ENCODE data around the gene TACSTD2. TPM values are rescaled to one million over a fixed set of nuclear protein-coding genes. Genes with fewer than 3 reads are reported as not detected.

TACSTD2 gene
- total RNA-seq, 1 donor from 2014 or later: 0.10 TPM

- Mint-ChIP-seq H3K27me3 (ENCODE audit: unreplicated experiment) (peaks cover 4% of the 10 kb centered on the region), H3K4me3 (ENCODE audit: unreplicated experiment) (no peak overlapping the region), H3K36me3 (ENCODE audit: low read depth, unreplicated experiment) (no peaks in the 10 kb centered on the region), H3K4me1 (ENCODE audit: unreplicated experiment) (no peaks in the 10 kb centered on the region), H3K27ac (ENCODE audit: unreplicated experiment) (no peak overlapping the region), H3K9me3 (ENCODE audit: unreplicated experiment) (no peaks in the 10 kb centered on the region)
- DNase-seq (ENCODE audit: low spot score): no peak
- no peak for TF ChIP-seq CTCF (IDR thresholded peaks at IDR 0.05; ENCODE audit: unreplicated experiment)
Observed at GRCh38 chr1:58596631-58597052, 19.6 kb upstream of the TACSTD2 start.

- H3K9me3 Mint-ChIP-seq (ENCODE audit: unreplicated experiment): no peaks in the 10 kb centered on the region
- no peak for DNase-seq (ENCODE audit: low spot score)
- H3K36me3 Mint-ChIP-seq (ENCODE audit: low read depth, unreplicated experiment): no peaks in the 10 kb centered on the region
- H3K27ac Mint-ChIP-seq (ENCODE audit: unreplicated experiment): no peak overlapping the region
- peaks cover 4% of the 10 kb centered on the region for H3K27me3 Mint-ChIP-seq (ENCODE audit: unreplicated experiment)
- no peaks in the 10 kb centered on the region for H3K4me1 Mint-ChIP-seq (ENCODE audit: unreplicated experiment)
- H3K4me3 Mint-ChIP-seq (ENCODE audit: unreplicated experiment): no peak overlapping the region
- TF ChIP-seq CTCF (IDR thresholded peaks at IDR 0.05; ENCODE audit: unreplicated experiment): no peak
Observed at GRCh38 chr1:58594546-58594945, 17.5 kb upstream of the TACSTD2 start.

GRCh38 chr1:58592522-58593134 lies 15.6 kb upstream of the TACSTD2 start:
- no peak for DNase-seq (ENCODE audit: low spot score)
- no peak overlapping the region for H3K4me3 Mint-ChIP-seq (ENCODE audit: unreplicated experiment)
- no peaks in the 10 kb centered on the region for H3K4me1 Mint-ChIP-seq (ENCODE audit: unreplicated experiment)
- H3K36me3 Mint-ChIP-seq (ENCODE audit: low read depth, unreplicated experiment): no peaks in the 10 kb centered on the region
- no peak overlapping the region for H3K27ac Mint-ChIP-seq (ENCODE audit: unreplicated experiment)
- peaks cover under 1% of the 10 kb centered on the region for H3K27me3 Mint-ChIP-seq (ENCODE audit: unreplicated experiment)
- H3K9me3 Mint-ChIP-seq (ENCODE audit: unreplicated experiment): no peaks in the 10 kb centered on the region
- TF ChIP-seq CTCF (IDR thresholded peaks at IDR 0.05; ENCODE audit: unreplicated experiment): no peak

- DNase-seq (ENCODE audit: low spot score): no peak
- no peak overlapping the region for H3K4me3 Mint-ChIP-seq (ENCODE audit: unreplicated experiment)
- TF ChIP-seq CTCF (IDR thresholded peaks at IDR 0.05; ENCODE audit: unreplicated experiment): no peak
- H3K4me1 Mint-ChIP-seq (ENCODE audit: unreplicated experiment): no peaks in the 10 kb centered on the region
- H3K27ac Mint-ChIP-seq (ENCODE audit: unreplicated experiment): no peak overlapping the region
- no peaks in the 10 kb centered on the region for H3K36me3 Mint-ChIP-seq (ENCODE audit: low read depth, unreplicated experiment)
- no peaks in the 10 kb centered on the region for H3K27me3 Mint-ChIP-seq (ENCODE audit: unreplicated experiment)
- no peaks in the 10 kb centered on the region for H3K9me3 Mint-ChIP-seq (ENCODE audit: unreplicated experiment)
Observed at GRCh38 chr1:58591806-58592205, 14.8 kb upstream of the TACSTD2 start.

- Mint-ChIP-seq H3K36me3 (ENCODE audit: low read depth, unreplicated experiment) (no peaks in the 10 kb centered on the region), H3K9me3 (ENCODE audit: unreplicated experiment) (no peaks in the 10 kb centered on the region), H3K27ac (ENCODE audit: unreplicated experiment) (no peak overlapping the region), H3K4me1 (ENCODE audit: unreplicated experiment) (peaks cover 9% of the 10 kb centered on the region), H3K27me3 (ENCODE audit: unreplicated experiment) (no peaks in the 10 kb centered on the region), H3K4me3 (ENCODE audit: unreplicated experiment) (no peak overlapping the region)
- no peak for DNase-seq (ENCODE audit: low spot score)
- TF ChIP-seq CTCF (IDR thresholded peaks at IDR 0.05; ENCODE audit: unreplicated experiment): no peak
Observed at GRCh38 chr1:58590019-58590418, 13.0 kb upstream of the TACSTD2 start.

Measured in endothelial cell (in vitro differentiated cells).